HG03439 (cell line): ENCODE measurements around the gene CAPN6.

Source experiments
- ATAC-seq: cut with Tn5 transposase; IDR thresholded peaks from one replicate; pipeline ENCODE4 v1.9.1; 2021; ENCODE audit warnings: mild to moderate bottlenecking, moderate library complexity; ENCODE audit not compliant: unreplicated experiment

The CAPN6 gene

GRCh38 chrX:111270339-111270738, at the start of gene CAPN6:
TSS of gene CAPN6 (minus strand) at chrX:111270483. CDS start at chrX:111263936, 6,547 bp downstream.
- ATAC-seq, result no peak

- ATAC-seq, result no peak
Measured at GRCh38 chrX:111319451-111319850, 49.2 kb upstream of the CAPN6 start.

GRCh38 chrX:111318901-111319300, 48.6 kb upstream of the CAPN6 start:
- ATAC-seq, result no peak

GRCh38 chrX:111309083-111309482, 38.8 kb upstream of the CAPN6 start:
- ATAC-seq, result no peak

- no peak for ATAC-seq
Measured at GRCh38 chrX:111308039-111308438, 37.8 kb upstream of the CAPN6 start.

- no peak for ATAC-seq
Measured at GRCh38 chrX:111302284-111302683, 32.0 kb upstream of the CAPN6 start.

GRCh38 chrX:111288841-111289240, 18.6 kb upstream of the CAPN6 start:
- ATAC-seq, result no peak

- ATAC-seq, result no peak
Measured at GRCh38 chrX:111284631-111285293, 14.5 kb upstream of the CAPN6 start.

GRCh38 chrX:111283446-111283845, 13.2 kb upstream of the CAPN6 start:
- ATAC-seq, result no peak

- ATAC-seq, result no peak
Measured at GRCh38 chrX:111282991-111283390, 12.7 kb upstream of the CAPN6 start.

GRCh38 chrX:111282139-111282538, 11.9 kb upstream of the CAPN6 start:
- no peak for ATAC-seq

GRCh38 chrX:111268506-111268905, 1.8 kb downstream of the CAPN6 start:
- no peak for ATAC-seq

GRCh38 chrX:111265486-111265885, 4.8 kb downstream of the CAPN6 start:
- ATAC-seq, result no peak

GRCh38 chrX:111264385-111264784, 5.9 kb downstream of the CAPN6 start:
- no peak for ATAC-seq

- ATAC-seq, result no peak
Measured at GRCh38 chrX:111262086-111262485, 8.2 kb downstream of the CAPN6 start.

- no peak for ATAC-seq
Measured at GRCh38 chrX:111260451-111260850, 9.8 kb downstream of the CAPN6 start.

- no peak for ATAC-seq
Measured at GRCh38 chrX:111259559-111259958, 10.7 kb downstream of the CAPN6 start.

GRCh38 chrX:111257733-111258132, 12.6 kb downstream of the CAPN6 start:
- no peak for ATAC-seq

- no peak for ATAC-seq
Measured at GRCh38 chrX:111254896-111255693, 15.2 kb downstream of the CAPN6 start.

GRCh38 chrX:111244235-111244750, 26.0 kb downstream of the CAPN6 start:
- no peak for ATAC-seq

- no peak for ATAC-seq
Measured at GRCh38 chrX:111216293-111216801, 53.9 kb downstream of the CAPN6 start.

GRCh38 chrX:111207851-111208250, 62.4 kb downstream of the CAPN6 start:
- no peak for ATAC-seq
